DOHH2 (cell line): ENCODE measurements around the gene ODF2L.

ENCODE experiments used
- H3F3A ChIP-seq: fragments of 200-600 bp; sonication (generic), shearing (Covaris generic); 2 replicates; pipeline ENCODE4 v1.6.0; 2016; ENCODE audit warnings: antibody characterized with exemption, mild to moderate bottlenecking; ENCODE audit not compliant: control insufficient read depth, insufficient read depth
- H3K27ac ChIP-seq: fragments of 200-600 bp; sonication (generic); 2 replicates; pipeline ENCODE4 v1.5.1; 2014; ENCODE audit warnings: low read depth, mild to moderate bottlenecking, low read length, moderate library complexity
- H3K27me3 ChIP-seq: fragments of 200-600 bp; sonication (generic); 2 replicates; pipeline ENCODE4 v1.6.1; 2014; ENCODE audit warnings: mild to moderate bottlenecking, low read length, mixed read lengths; ENCODE audit not compliant: control insufficient read depth
- H3K36me3 ChIP-seq: fragments of 200-600 bp; sonication (generic); 2 replicates; pipeline ENCODE4 v1.6.1; 2014; ENCODE audit warnings: mild to moderate bottlenecking, low read length, moderate library complexity, mixed read lengths; ENCODE audit not compliant: control insufficient read depth
- H3K4me1 ChIP-seq: fragments of 200-600 bp; sonication (generic); 2 replicates; pipeline ENCODE4 v1.6.1; 2014; ENCODE audit warnings: mild to moderate bottlenecking, low read length, mixed read lengths; ENCODE audit not compliant: control insufficient read depth
- H3K4me2 ChIP-seq: fragments of 200-600 bp; sonication (generic); 2 replicates; pipeline ENCODE4 v1.6.0; 2014; ENCODE audit warnings: mild to moderate bottlenecking, low read length, moderate library complexity
- H3K4me3 ChIP-seq: fragments of 200-600 bp; sonication (generic); 2 replicates; pipeline ENCODE4 v1.5.1; 2014; ENCODE audit warnings: mild to moderate bottlenecking, low read length, mixed read lengths
- H3K79me2 ChIP-seq: fragments of 200-600 bp; sonication (generic); 2 replicates; pipeline ENCODE4 v1.6.1; 2014; ENCODE audit warnings: mild to moderate bottlenecking, low read length, mixed read lengths; ENCODE audit not compliant: control insufficient read depth
- H3K9me2 ChIP-seq: fragments of 200-600 bp; sonication (generic); replicated peaks from 2 replicates; pipeline ENCODE4 v1.6.1; 2014; ENCODE audit warnings: mild to moderate bottlenecking, low read length, mixed read lengths; ENCODE audit not compliant: control insufficient read depth
- H3K9me3 ChIP-seq: fragments of 200-600 bp; sonication (generic); 2 replicates; pipeline ENCODE4 v1.6.1; 2014; ENCODE audit warnings: antibody characterized with exemption, low read length, mixed read lengths; ENCODE audit not compliant: control insufficient read depth, insufficient read depth
- H4K20me1 ChIP-seq: fragments of 200-600 bp; sonication (generic); 2 replicates; pipeline ENCODE4 v1.6.0; 2014; ENCODE audit warnings: low read depth, mild to moderate bottlenecking, antibody characterized with exemption, low read length, moderate library complexity; ENCODE audit not compliant: control insufficient read depth, insufficient read depth
- EZH2phosphoT487 ChIP-seq: fragments of 200-600 bp; sonication (generic); IDR thresholded peaks from 2 replicates; pipeline ENCODE4 v1.6.1; 2017; ENCODE audit warnings: borderline replicate concordance, mild to moderate bottlenecking, antibody characterized with exemption, low read length, moderate library complexity, mixed read lengths
- TF ChIP-seq, protein P1 (sequence below): fragments of 200-600 bp; sonication (generic); IDR thresholded peaks from one replicate; pipeline ENCODE4 v1.5.1; 2014; ENCODE audit warnings: antibody characterized with exemption, mild to moderate bottlenecking, low read depth, low read length; ENCODE audit not compliant: poor library complexity, severe bottlenecking

ODF2L gene, protein sequence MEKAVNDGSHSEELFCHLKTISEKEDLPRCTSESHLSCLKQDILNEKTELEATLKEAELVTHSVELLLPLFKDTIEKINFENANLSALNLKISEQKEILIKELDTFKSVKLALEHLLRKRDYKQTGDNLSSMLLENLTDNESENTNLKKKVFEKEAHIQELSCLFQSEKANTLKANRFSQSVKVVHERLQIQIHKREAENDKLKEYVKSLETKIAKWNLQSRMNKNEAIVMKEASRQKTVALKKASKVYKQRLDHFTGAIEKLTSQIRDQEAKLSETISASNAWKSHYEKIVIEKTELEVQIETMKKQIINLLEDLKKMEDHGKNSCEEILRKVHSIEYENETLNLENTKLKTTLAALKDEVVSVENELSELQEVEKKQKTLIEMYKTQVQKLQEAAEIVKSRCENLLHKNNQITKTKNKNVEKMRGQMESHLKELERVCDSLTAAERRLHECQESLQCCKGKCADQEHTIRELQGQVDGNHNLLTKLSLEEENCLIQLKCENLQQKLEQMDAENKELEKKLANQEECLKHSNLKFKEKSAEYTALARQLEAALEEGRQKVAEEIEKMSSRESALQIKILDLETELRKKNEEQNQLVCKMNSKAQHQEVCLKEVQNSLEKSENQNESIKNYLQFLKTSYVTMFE

DNA sequence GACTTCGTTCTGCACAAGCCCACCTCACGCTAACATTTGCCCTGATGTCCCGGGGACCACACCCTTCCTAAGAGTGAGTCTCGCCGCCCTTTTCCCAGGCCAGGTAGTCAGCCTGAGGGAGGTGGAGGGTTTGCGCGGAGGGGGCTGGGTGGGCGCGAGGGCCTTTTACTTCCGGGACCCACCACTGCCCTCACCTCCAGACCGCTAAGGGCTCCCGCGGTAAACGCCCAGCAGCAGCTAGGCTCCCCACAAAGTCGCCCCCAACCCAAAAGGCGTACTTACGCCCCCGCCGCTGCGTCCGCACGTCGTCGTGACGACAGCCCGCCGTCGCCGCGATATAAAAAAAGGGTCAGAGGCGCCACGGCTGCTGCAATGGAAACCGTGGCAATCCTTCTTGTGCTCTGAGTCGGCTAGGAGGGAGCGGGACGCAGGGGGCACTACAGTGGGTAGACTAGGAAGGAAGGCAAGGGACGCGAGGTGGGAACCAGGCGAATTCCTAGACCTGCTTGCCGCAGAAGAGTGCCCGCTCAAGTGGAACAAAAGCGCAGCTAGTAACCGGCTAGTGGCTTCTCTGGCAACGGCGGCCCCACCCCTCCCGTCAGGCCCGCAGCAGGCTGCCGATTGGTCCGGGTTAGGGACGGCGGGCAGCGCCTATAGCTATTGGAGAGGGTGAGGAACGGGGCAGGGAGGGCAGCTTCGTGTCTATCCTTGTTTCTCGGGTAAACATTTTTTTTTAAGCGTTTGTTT lies at the start of gene ODF2L:
Gene ODF2L (minus strand): TSS at position 573 of the 747 bp plus-strand sequence. CDS start 9,296 bp downstream, outside the sequence.
- TF ChIP-seq, protein P1, sequence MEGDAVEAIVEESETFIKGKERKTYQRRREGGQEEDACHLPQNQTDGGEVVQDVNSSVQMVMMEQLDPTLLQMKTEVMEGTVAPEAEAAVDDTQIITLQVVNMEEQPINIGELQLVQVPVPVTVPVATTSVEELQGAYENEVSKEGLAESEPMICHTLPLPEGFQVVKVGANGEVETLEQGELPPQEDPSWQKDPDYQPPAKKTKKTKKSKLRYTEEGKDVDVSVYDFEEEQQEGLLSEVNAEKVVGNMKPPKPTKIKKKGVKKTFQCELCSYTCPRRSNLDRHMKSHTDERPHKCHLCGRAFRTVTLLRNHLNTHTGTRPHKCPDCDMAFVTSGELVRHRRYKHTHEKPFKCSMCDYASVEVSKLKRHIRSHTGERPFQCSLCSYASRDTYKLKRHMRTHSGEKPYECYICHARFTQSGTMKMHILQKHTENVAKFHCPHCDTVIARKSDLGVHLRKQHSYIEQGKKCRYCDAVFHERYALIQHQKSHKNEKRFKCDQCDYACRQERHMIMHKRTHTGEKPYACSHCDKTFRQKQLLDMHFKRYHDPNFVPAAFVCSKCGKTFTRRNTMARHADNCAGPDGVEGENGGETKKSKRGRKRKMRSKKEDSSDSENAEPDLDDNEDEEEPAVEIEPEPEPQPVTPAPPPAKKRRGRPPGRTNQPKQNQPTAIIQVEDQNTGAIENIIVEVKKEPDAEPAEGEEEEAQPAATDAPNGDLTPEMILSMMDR, result no peak
- no peak for TF ChIP-seq EZH2phosphoT487
- Histone ChIP-seq H3K79me2 (peaks cover 10% of the 10 kb centered on the region), H4K20me1 (no peaks in the 10 kb centered on the region), H3F3A (no peaks in the 10 kb centered on the region), H3K36me3 (no peaks in the 10 kb centered on the region), H3K4me3 (peak within 1 kb of the TSS; percentile 91), H3K9me3 (no peaks in the 10 kb centered on the region), H3K27ac (peak within 1 kb of the TSS; percentile 42), H3K4me1 (peaks cover 14% of the 10 kb centered on the region), H3K27me3 (no peaks in the 10 kb centered on the region), H3K9me2 (no peaks in the 10 kb centered on the region), H3K4me2 (peak within 1 kb of the TSS; percentile 84)

DNA sequence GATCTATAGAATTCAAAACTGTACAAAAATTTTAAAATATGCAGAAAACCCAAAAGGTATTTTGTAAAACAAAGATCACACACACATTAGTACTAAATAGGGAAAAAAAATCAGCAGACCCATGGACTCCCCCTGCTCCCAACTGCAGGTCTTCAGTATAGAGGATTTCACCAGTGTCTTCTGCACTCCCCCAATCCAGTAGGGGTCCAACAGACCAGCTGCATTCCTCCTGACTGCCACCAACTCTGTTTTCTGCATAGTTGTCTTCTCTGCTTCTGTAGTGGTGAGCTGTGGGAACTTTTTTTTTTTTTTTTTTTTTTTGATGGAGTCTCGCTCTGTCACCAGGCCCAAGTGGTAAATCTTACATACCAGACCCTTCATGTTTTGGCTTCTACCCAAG lies 49.8 kb upstream of the ODF2L start:
- Histone ChIP-seq H3K27me3 (no peaks in the 10 kb centered on the region), H3K4me1 (no peaks in the 10 kb centered on the region), H3K79me2 (no peaks in the 10 kb centered on the region), H3F3A (no peaks in the 10 kb centered on the region), H3K4me3 (no peak overlapping the region), H4K20me1 (no peaks in the 10 kb centered on the region; the same call in 1 of the 2 replicates), H3K4me2 (no peak overlapping the region), H3K9me2 (no peaks in the 10 kb centered on the region), H3K36me3 (no peaks in the 10 kb centered on the region), H3K9me3 (no peaks in the 10 kb centered on the region), H3K27ac (no peak overlapping the region)
- no peak for TF ChIP-seq EZH2phosphoT487
- TF ChIP-seq, protein P1, result no peak

DNA sequence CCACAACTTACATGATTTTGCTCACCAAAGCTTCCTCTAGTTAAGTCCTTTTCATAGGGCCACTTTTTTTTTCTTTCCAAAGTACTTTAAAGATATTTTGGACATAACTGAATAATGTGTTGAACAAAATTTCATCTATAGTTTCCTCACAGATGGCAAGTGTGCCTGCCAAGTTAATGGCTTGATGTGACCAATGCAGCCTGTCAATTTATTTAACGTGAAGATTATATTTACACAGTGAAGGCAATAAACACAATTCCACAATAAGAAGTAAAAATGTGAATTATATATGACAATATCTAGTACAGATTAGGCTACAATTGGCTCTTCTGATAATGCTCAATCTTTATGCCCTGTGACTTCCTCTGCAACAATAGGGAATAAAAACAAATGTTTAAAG lies 45.9 kb upstream of the ODF2L start:
- no peak overlapping the region for H3K4me2 ChIP-seq
- no peak for TF ChIP-seq EZH2phosphoT487
- TF ChIP-seq, protein P1, result no peak

More for the DNA sequence above, 45.9 kb upstream of the ODF2L start:
- no peaks in the 10 kb centered on the region for H3K9me2 ChIP-seq
- H3K4me1 ChIP-seq, result no peaks in the 10 kb centered on the region
- no peak overlapping the region for H3K27ac ChIP-seq
- no peaks in the 10 kb centered on the region for H3K36me3 ChIP-seq
- no peaks in the 10 kb centered on the region for H3K79me2 ChIP-seq
- H3K9me3 ChIP-seq, result no peaks in the 10 kb centered on the region
- H3K27me3 ChIP-seq, result peaks cover 3% of the 10 kb centered on the region; the same call in 1 of the 2 replicates
- no peaks in the 10 kb centered on the region for H3F3A ChIP-seq
- H3K4me3 ChIP-seq, result no peak overlapping the region
- no peaks in the 10 kb centered on the region; the same call in 1 of the 2 replicates for H4K20me1 ChIP-seq
